ENCODE measurements around the gene DCLK1.
A peak's percentile ranks its signal among the peaks of the same experiment; 100 is the strongest.

DCLK1 gene

DNA sequence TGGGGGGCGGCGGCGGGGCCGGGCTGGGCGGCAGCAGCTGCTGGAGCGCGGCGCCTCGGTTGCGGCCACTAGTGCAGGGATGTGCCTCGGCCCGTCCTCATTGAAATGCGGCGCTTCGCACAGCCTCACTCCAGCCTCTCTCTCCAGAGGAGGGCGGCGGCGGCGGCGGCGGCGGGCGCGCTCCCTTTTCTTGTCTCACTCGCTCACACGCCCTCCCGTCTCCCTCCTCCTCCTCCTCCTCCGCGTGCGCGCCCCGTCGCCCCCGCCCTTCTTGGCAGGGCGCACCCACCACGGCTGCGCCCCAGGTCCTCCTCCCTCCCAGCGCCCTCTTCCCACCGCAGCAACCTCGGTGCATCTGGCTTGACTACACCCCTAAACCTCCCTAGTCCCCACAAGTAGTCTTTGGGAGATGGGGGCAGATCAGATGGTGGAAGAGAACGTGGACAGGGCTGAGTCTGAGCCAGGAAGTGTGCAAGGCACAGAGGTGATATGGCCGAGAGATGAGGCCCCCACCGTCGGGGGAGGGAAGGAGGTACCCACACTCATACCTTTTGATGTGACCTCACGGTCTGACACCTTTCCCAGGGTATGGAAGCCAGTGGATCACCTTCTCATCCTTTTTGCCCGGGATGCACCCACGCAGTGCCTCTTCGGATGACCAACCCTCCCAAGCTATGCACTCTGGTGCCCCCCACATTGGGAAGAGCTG, at the start of gene DCLK1:
Gene DCLK1 (minus strand): TSS at position 161 of the 709 bp plus-strand sequence.
- ChIA-PET POLR2A (ENCODE audit: low non-redundant PET) (no interaction called here), CTCF (interaction anchor here (0.7 kb wide), 2 partner anchors 64 to 613 kb away, joined by 3 to 4 read pairs; no protein-coding TSS in a partner anchor)
- TF ChIP-seq, protein P1, sequence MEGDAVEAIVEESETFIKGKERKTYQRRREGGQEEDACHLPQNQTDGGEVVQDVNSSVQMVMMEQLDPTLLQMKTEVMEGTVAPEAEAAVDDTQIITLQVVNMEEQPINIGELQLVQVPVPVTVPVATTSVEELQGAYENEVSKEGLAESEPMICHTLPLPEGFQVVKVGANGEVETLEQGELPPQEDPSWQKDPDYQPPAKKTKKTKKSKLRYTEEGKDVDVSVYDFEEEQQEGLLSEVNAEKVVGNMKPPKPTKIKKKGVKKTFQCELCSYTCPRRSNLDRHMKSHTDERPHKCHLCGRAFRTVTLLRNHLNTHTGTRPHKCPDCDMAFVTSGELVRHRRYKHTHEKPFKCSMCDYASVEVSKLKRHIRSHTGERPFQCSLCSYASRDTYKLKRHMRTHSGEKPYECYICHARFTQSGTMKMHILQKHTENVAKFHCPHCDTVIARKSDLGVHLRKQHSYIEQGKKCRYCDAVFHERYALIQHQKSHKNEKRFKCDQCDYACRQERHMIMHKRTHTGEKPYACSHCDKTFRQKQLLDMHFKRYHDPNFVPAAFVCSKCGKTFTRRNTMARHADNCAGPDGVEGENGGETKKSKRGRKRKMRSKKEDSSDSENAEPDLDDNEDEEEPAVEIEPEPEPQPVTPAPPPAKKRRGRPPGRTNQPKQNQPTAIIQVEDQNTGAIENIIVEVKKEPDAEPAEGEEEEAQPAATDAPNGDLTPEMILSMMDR (conservative IDR thresholded peaks at IDR 0.05; ENCODE audit: low read depth): no peak
- no peak within 1 kb of the TSS for H3K27ac ChIP-seq
- peak; percentile 9 for DNase-seq (ENCODE audit: low spot score)

DNA sequence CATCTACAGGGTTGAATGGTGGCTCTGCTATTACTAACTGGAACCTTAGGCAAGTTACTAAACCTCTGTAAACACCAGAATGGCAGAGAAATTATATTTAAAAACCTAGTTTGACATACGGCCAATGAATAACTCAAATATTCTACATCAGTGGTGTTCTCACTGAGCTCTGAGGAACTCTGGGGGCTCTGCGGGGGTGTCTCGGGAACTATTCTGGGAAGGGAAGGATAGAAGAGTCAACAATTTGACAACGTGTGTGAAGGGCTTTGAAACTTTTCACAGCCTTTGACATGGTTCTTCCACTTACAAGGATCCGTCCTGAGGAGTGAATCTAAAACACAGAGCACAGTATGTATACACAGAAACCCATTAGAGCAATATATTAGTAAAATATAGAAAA, 44.4 kb upstream of the DCLK1 start:
- TF ChIP-seq, protein P1 (conservative IDR thresholded peaks at IDR 0.05; ENCODE audit: low read depth): no peak
- H3K27ac ChIP-seq: no peak overlapping the region
- ChIA-PET CTCF (interaction anchor here (0.6 kb wide), 1 partner anchor 65 kb away, joined by 4 read pairs; no protein-coding TSS in a partner anchor), POLR2A (ENCODE audit: low non-redundant PET) (no interaction called here)
- no peak for DNase-seq (ENCODE audit: low spot score)

DNA sequence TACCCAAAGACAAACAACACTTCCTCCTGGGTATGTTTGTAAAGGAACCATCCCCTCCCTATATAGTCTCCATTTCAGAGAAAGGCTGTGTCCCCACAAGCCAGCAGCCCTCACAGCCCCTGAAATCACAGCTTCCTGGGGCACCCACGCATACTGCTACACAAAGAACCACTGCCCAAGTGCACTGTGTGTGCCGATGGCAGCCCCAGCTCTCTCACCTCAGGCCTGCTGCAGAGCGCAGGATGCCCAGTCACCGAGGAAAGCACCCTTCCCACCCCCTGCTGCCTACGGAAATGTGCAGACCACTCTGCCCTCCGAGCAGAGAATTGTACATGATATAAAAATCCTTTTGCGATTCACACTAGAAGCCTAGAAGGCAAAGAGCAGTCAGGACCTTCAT, 43.7 kb upstream of the DCLK1 start:
- DNase-seq (ENCODE audit: low spot score): no peak
- POLR2A ChIA-PET (ENCODE audit: low non-redundant PET): no interaction called here
- CTCF ChIA-PET: no interaction called here
- TF ChIP-seq, protein P1 (conservative IDR thresholded peaks at IDR 0.05; ENCODE audit: low read depth): no peak
- H3K27ac ChIP-seq: no peak overlapping the region

DNA sequence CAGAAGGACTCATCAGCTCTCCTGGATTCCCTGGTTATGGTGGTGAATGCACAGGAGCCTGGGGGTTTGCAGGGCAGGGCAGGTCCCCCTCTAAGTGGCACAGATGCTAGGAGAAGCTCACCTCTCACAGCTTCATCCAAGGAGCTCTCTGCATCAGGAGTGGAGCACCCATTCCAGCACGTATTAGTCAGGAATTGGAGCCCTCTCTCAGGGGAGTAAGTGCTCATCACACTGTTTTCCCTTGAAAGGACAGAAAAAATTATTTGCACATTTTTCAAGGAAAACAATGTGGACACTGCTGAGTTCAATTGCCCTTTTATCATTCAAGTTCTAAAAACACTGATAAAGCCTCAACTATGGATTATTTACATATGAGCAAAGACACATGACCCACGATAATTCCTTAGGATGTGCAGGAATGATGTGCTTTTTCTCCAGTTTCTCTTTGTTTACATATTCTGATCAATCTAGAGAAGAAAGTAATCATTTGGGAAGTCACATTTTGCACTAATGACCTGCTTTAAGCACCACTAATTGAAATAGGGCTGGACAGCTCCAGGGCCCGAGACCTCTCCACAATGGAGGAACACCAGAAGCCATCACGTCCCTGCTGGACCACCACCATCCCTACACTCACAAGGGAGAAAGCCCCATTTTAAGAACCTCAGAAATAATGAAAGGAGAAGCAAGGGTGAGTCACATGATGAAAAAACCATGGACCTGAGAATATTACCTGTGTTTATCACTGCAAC, 42.6 kb upstream of the DCLK1 start:
- no peak for DNase-seq (ENCODE audit: low spot score)
- ChIA-PET CTCF (interaction anchor here (0.7 kb wide), 1 partner anchor 1529 kb away, joined by 3 read pairs; no protein-coding TSS in a partner anchor), POLR2A (ENCODE audit: low non-redundant PET) (no interaction called here)
- TF ChIP-seq, protein P1 (conservative IDR thresholded peaks at IDR 0.05; ENCODE audit: low read depth): no peak
- H3K27ac ChIP-seq: no peak overlapping the region

DNA sequence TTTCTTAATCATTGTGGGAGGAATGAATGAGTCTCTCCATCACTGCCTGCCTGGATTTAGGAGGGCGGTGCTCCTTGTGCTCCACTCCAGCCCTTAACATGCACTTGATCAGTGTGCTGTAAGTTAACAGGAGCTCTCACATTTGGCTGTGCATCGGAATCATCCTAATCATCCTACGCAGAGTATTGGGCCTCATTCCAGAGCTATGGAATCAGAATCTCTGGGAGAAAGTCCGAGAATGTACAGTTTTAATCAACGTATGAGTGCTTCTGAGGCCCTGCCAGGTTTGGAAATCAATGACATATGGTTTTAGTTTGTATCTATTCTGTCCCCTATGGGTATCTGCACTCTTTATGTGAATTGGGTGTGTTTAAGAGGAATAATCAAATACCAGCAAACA, 34.9 kb upstream of the DCLK1 start:
- CTCF ChIA-PET: no interaction called here
- no peak for DNase-seq (ENCODE audit: low spot score)
- POLR2A ChIA-PET (ENCODE audit: low non-redundant PET): interaction anchor here (0.6 kb wide), 1 partner anchor 22 kb away, joined by 12 read pairs; no protein-coding TSS in a partner anchor
- H3K27ac ChIP-seq: no peak overlapping the region
- TF ChIP-seq, protein P1 (conservative IDR thresholded peaks at IDR 0.05; ENCODE audit: low read depth): no peak

DNA sequence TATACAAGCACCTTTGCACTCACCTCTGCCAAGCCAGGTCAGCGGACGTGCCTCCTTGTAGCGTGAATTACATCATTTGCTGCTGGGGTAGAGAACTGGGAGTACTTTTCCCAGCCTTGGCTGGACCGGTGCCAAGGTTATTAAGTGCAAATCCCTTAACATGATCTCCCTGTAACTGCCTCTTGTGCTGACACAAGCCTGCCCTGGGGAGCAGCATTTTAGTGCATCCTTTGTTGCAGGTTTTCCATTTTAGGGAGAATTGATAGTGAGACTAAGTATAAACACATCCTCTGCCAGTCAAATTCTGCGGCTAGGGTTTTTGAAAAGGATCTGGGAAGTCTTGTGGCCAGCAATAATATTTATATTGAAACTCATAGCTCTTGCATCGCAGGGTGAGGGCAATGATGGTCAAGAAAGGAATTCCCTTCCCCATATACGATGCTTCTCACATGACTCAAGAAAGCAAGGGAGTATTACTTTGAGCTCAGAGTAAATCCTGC, 32.7 kb upstream of the DCLK1 start:
- no peak overlapping the region for H3K27ac ChIP-seq
- POLR2A ChIA-PET (ENCODE audit: low non-redundant PET): no interaction called here
- peak; percentile 67 for DNase-seq (ENCODE audit: low spot score)
- TF ChIP-seq, protein P1 (conservative IDR thresholded peaks at IDR 0.05; ENCODE audit: low read depth): no peak
- CTCF ChIA-PET: interaction anchor here (0.6 kb wide), 1 partner anchor 58 kb away, joined by 3 read pairs; no protein-coding TSS in a partner anchor

All from RWPE1 (cell line).